ENCODE data around the gene PCDHGB5.
"Not testable (repeated sequence)": the region's sequence is repeated elsewhere in the genome, so short reads cannot be mapped to it uniquely, and the experiment has no call there.

Gene PCDHGB5

DNA sequence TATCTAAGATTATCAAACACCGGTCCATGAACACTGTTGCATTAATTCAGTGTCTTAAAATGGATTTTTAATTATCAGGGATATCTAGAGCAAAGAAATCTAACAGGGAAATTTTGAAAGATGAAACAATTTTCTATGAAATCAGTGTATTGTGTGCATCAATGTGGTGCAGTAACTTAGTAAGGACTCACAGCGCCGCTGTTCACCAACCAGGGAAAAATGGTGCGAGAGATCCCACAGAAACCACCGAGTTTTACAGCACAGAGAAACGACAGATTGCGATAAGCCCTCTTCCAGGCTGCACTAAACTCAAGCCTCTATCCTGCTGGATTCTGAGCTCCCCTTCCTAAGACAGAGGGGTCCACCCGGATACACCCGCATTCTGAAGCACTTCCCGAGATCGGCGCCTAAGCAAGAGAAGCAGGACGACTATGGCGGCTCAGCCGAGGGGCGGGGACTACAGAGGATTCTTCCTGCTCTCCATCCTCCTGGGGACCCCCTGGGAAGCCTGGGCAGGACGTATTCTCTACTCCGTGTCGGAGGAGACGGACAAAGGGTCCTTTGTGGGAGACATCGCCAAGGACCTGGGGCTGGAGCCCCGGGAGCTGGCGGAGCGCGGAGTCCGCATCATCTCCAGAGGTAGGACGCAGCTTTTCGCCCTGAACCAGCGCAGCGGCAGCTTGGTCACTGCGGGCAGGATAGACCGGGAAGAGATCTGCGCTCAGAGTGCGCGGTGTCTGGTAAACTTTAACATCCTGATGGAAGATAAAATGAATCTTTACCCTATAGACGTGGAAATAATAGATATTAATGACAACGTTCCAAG, 15.1 kb upstream of the PCDHGB5 start, which contains the start of gene PCDHGA7:
Gene PCDHGA7 (plus strand): TSS at position 274 of the 826 bp plus-strand sequence. CDS start 158 bp downstream, at position 432.
- no peak for DNase-seq

DNA sequence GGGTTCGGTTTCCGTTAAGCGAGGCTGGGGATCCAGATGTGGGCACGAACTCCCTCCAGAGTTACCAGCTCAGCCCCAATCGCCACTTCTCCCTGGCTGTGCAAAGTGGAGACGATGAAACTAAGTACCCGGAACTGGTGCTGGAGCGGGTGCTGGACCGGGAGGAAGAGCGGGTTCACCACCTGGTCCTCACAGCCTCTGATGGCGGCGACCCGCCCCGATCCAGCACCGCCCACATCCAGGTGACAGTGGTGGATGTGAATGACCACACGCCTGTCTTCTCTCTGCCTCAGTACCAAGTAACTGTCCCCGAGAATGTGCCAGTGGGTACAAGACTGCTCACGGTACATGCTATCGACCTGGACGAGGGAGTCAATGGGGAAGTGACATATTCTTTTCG, 14.4 kb upstream of the PCDHGB5 start:
- no peak for DNase-seq

GRCh38 chr5:141384471-141385267, 13.1 kb upstream of the PCDHGB5 start:
- DNase-seq: no peak

DNA sequence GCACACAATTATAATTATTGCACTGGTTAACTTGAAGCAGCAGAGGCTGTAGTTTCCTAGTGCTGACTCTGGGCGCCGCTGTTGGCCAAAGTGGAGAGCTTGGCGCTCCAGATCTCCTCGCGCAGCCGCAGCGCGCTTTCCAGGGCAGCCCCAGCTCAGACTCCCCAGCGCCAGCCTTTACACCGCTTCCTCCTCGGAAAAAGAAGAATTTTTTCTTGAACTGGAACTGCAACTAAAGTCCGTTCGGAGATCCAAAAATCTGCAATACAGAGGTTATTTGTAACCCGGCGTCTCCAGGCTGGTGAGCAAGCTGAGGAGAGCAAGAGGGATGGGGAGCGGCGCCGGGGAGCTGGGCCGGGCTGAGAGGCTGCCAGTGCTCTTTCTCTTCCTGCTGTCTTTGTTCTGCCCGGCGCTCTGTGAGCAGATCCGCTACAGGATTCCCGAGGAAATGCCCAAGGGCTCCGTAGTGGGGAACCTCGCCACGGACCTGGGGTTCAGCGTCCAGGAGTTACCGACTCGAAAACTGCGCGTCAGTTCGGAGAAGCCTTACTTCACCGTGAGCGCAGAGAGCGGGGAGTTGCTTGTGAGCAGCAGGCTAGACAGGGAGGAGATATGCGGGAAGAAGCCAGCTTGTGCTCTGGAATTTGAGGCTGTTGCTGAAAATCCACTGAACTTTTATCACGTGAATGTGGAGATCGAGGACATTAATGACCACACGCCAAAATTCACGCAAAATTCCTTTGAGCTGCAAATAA, 10.0 kb upstream of the PCDHGB5 start, which contains the start of gene PCDHGB4:
Gene PCDHGB4 (plus strand): TSS at position 142 of the 755 bp plus-strand sequence. CDS start 187 bp downstream, at position 329.
- DNase-seq: not testable (repeated sequence)

DNA sequence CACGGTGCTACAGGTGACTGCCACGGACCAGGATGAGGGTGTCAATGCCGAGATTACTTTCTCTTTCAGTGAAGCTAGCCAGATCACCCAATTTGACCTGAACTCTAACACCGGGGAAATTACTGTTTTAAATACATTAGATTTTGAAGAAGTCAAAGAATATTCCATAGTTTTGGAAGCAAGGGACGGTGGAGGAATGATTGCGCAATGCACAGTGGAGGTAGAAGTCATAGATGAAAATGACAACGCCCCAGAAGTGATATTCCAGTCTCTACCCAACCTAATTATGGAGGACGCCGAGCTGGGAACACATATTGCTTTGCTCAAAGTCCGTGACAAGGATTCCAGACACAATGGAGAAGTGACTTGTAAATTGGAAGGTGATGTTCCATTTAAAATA, 9.1 kb upstream of the PCDHGB5 start:
- no peak for DNase-seq

DNA sequence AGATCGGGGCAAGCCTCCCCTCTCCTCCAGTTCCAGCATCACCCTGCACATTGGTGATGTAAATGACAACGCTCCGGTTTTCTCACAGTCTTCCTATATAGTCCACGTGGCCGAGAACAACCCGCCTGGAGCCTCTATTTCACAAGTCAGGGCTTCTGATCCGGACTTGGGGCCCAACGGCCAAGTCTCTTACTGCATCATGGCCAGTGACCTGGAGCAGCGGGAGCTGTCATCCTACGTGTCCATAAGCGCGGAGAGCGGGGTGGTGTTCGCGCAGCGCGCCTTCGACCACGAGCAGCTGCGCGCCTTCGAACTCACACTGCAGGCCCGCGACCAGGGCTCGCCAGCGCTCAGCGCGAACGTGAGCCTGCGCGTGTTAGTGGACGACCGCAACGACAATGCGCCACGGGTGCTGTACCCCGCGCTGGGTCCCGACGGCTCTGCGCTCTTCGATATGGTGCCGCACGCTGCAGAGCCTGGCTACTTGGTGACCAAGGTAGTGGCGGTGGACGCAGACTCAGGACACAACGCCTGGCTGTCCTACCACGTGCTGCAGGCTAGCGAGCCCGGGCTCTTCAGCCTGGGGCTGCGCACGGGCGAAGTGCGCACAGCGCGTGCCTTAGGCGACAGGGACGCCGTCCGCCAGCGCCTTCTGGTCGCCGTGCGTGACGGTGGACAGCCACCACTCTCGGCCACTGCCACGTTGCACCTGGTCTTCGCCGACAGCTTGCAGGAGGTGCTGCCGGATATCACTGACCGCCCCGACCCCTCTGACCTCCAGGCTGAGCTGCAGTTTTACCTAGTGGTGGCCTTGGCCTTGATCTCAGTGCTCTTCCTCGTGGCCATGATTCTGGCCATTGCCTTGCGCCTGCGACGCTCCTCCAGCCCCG, 8.3 kb upstream of the PCDHGB5 start:
- DNase-seq: no peak

GRCh38 chr5:141392429-141393198, 5.1 kb upstream of the PCDHGB5 start, which contains the start of gene PCDHGA8:
Gene PCDHGA8 (plus strand): TSS chr5:141392633. CDS start chr5:141392814, 181 bp downstream.
- no peak for DNase-seq

GRCh38 chr5:141393267-141393666, 4.5 kb upstream of the PCDHGB5 start:
- no peak for DNase-seq

DNA sequence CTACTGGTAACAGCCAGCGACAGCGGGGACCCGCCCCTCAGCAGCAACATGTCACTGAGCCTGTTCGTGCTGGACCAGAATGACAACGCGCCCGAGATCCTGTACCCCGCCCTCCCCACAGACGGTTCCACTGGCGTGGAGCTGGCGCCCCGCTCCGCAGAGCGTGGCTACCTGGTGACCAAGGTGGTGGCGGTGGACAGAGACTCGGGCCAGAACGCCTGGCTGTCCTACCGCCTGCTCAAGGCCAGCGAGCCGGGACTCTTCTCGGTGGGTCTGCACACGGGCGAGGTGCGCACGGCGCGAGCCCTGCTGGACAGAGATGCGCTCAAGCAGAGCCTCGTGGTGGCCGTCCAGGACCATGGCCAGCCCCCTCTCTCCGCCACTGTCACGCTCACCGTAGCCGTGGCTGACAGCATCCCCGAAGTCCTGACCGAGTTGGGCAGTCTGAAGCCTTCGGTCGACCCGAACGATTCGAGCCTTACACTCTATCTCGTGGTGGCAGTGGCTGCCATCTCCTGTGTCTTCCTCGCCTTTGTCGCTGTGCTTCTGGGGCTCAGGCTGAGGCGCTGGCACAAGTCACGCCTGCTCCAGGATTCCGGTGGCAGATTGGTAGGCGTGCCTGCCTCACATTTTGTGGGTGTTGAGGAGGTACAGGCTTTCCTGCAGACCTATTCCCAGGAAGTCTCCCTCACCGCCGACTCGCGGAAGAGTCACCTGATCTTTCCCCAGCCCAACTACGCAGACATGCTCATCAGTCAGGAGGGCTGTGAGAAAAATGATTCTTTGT, 3.2 kb upstream of the PCDHGB5 start:
- DNase-seq: not testable (repeated sequence)

DNA sequence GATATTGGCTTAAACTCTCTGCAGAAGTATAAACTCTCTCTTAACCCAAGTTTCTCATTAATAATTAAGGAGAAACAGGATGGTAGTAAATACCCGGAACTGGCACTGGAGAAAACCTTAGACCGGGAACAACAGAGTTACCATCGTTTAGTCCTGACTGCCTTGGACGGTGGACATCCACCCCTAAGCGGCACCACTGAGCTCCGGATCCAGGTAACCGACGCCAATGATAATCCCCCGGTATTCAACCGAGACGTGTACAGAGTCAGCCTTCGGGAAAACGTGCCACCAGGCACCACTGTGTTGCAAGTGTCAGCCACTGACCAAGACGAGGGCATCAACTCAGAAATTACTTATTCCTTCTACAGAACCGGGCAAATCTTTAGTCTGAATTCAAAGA, 861 bp downstream of the PCDHGB5 start:
- DNase-seq: no peak

DNA sequence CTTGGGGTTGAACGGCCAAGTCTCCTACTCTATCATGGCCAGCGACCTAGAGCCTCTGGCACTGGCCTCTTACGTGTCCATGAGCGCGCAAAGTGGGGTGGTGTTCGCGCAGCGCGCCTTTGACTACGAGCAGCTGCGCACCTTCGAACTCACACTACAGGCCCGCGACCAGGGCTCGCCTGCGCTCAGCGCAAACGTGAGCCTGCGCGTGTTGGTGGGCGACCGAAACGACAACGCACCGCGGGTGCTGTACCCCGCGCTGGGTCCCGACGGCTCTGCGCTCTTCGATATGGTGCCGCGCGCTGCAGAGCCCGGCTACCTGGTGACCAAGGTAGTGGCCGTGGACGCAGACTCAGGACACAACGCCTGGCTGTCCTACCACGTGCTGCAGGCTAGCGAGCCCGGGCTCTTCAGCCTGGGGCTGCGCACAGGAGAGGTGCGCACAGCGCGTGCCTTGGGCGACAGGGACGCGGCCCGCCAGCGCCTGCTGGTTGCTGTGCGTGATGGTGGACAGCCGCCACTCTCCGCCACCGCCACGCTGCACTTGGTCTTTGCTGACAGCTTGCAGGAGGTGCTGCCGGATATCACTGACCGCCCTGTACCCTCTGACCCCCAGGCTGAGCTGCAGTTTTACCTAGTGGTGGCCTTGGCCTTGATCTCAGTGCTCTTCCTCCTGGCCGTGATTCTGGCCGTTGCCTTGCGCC, 2.0 kb downstream of the PCDHGB5 start:
- DNase-seq: no peak

- DNase-seq: no peak
Observed at GRCh38 chr5:141402553-141403243, 5.0 kb downstream of the PCDHGB5 start, which contains the start of gene PCDHGA9. Gene PCDHGA9 (plus strand): TSS chr5:141402778. CDS start chr5:141402953, 175 bp downstream.

- no peak for DNase-seq
Observed at GRCh38 chr5:141403387-141403786, 5.6 kb downstream of the PCDHGB5 start.

- DNase-seq: peak; percentile 61
Observed at GRCh38 chr5:141407790-141408505, 10.2 kb downstream of the PCDHGB5 start, which contains the start of gene PCDHGB6. Gene PCDHGB6 (plus strand): TSS chr5:141408021. CDS start chr5:141408203, 182 bp downstream.

DNA sequence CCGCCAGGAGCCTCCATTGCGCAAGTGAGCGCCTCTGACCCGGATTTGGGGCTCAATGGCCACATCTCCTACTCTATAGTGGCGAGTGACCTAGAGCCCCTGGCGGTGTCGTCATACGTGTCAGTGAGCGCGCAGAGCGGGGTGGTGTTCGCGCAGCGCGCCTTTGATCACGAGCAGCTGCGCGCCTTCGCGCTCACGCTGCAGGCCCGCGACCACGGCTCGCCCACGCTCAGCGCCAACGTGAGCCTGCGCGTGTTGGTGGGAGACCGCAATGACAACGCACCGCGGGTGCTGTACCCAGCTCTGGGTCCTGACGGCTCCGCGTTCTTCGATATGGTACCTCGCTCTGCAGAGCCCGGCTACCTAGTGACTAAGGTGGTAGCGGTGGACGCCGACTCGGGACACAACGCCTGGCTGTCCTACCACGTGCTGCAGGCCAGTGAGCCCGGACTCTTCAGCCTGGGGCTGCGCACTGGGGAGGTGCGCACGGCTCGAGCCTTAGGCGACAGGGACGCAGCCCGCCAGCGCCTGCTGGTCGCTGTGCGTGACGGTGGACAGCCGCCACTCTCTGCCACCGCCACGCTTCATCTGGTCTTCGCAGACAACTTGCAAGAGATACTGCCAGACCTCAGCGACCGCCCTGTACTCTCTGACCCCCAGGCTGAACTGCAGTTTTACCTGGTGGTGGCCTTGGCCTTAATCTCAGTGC, 12.0 kb downstream of the PCDHGB5 start:
- no peak for DNase-seq

DNA sequence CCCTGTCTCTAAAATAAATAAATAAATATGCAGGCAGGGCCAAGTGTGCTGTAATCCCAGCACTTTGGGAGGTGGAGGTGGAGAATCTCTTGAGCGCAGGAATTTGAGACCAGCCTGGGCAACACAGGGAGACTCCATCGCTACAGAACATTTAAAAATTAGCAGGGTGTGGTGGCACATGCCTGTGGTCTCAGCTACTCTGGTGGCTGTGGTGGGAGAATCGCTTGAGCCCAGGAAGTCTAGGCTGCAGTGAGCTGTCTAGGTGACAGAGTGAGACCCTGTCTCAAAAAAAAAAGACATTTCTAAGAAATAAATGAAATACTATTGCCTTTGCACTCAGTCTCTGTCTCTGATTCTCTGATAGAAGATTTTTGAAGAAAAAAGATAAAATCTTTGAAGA, 13.8 kb downstream of the PCDHGB5 start:
- DNase-seq: no peak

- DNase-seq: no peak
Observed at GRCh38 chr5:141412854-141413539, 15.2 kb downstream of the PCDHGB5 start, which contains the start of gene PCDHGA10. Gene PCDHGA10 (plus strand): TSS chr5:141412987. CDS start chr5:141413176, 189 bp downstream.

All from femur (tissue), 1 donor.